Activated CD8-positive, alpha-beta T cell treated with anti-CD3 and anti-CD28 coated beads, Interleukin-2, amount 10 ng/mL, durations not matched to agents 7 days and 5 days (primary cell): ENCODE data around the gene HNRNPH2. TPM values are rescaled to one million over a fixed set of nuclear protein-coding genes. Genes with fewer than 3 reads are reported as not detected.
A peak's percentile ranks its signal among the peaks of the same experiment; 100 is the strongest.

Source experiments
- ATAC-seq: fragments of 150-1000 bp; cut with Tn5 transposase; one replicate; pipeline ENCODE4 v1.10.0; 2021; ENCODE audit warnings: moderate library complexity
- CTCF ChIA-PET: fragments of 350-600 bp; sonication (Branson Sonifier 250); formaldehyde crosslinking; loops from one replicate; lab custom pipeline; 2021; ENCODE audit warnings: antibody characterized with exemption; lab: Charles Lee
- POLR2A ChIA-PET: fragments of 350-600 bp; sonication (Branson Sonifier 250); formaldehyde crosslinking; loops from one replicate; lab custom pipeline; 2021; ENCODE audit warnings: antibody characterized with exemption; lab: Charles Lee
- DNase-seq: peaks from one replicate; pipeline ENCODE4 v3.0.0-alpha.2; 2020
- H3K27ac Mint-ChIP-seq: one replicate; pipeline ENCODE4 v1.8.0; 2021; ENCODE audit warnings: mild to moderate bottlenecking, mixed read lengths
- H3K27me3 Mint-ChIP-seq: one replicate; pipeline ENCODE4 v1.8.0; 2021; ENCODE audit warnings: low read depth, mixed read lengths
- H3K36me3 Mint-ChIP-seq: one replicate; pipeline ENCODE4 v1.8.0; 2021; ENCODE audit warnings: low read depth, mixed read lengths
- H3K4me1 Mint-ChIP-seq: one replicate; pipeline ENCODE4 v1.8.0; 2021; ENCODE audit warnings: low read depth, mixed read lengths
- H3K4me3 Mint-ChIP-seq: one replicate; pipeline ENCODE4 v1.8.0; 2021; ENCODE audit warnings: mild to moderate bottlenecking, mixed read lengths
- H3K9me3 Mint-ChIP-seq: one replicate; pipeline ENCODE4 v1.8.0; 2022; ENCODE audit warnings: mixed read lengths; ENCODE audit not compliant: insufficient read depth
- total RNA-seq, 2 experiments: library from RNA; stranded (reverse); gene quantifications; one replicate each; pipeline ENCODE4 v1.2.3, GENCODE V29; 2021

HNRNPH2 gene
- total RNA-seq, 2 experiments from 2014 or later = 41.6 to 44.1 TPM

DNA sequence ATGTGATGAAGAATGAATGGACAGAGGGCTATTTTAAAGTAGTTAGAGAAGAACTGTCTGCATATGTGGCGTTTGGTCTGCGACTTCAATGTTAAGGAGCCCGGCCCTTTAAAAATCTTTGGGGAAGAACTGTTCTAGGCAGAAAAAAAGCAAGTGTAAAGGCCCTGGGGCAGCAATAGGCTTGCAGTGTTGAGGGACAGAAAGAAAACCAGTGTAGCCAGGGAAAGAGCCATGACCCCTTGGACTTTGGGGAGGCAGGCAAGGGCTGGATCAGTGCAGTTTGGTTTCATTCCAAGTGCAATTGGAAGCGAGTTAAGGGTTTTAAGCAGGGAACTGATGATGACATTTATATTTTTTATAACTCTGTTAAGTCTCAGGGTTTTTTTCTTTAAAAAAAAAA, 8.2 kb upstream of the HNRNPH2 start:
- ATAC-seq = no peak
- POLR2A ChIA-PET = interaction anchor here (2.1 kb wide), 1 partner anchor 9 kb away, joined by 6 read pairs; the partner anchor contains the start of gene RPL36A
- CTCF ChIA-PET = no interaction called here
- H3K27ac Mint-ChIP-seq = no peak overlapping the region
- DNase-seq = no peak
- peaks cover 6% of the 10 kb centered on the region for H3K4me1 Mint-ChIP-seq
- H3K9me3 Mint-ChIP-seq = no peaks in the 10 kb centered on the region
- H3K36me3 Mint-ChIP-seq = peaks cover 34% of the 10 kb centered on the region
- H3K27me3 Mint-ChIP-seq = no peaks in the 10 kb centered on the region
- H3K4me3 Mint-ChIP-seq = no peak overlapping the region

DNA sequence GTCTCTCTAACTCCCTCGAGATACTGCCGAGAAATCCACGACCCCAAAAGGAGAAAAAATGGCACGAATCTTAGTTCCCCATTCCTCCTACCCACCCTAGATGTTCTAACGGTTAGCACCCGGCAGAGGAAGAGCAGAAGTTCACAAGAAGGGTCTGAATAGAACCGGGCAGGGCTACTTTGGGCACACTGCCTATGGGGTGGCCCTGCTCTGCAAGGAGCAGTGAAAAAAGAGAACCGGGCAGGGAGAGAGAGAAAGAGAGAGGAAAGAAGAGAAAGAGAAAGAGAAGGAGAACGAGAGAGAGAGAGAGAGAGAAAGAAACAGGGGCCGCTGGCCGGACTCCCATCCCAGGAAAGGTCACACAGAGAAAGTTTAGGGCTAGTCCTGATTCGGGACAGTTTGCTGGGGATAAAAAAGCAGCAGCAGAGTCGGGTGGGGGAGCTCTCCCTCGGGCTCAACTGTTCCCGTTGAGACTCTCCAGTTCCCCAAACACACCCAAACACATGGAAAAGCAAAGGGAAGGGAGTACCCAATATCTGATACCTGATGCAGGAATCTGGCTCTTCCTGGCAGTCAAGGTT, 765 bp upstream of the HNRNPH2 start:
- DNase-seq (no peak), ATAC-seq (peak; percentile 0)
- Mint-ChIP-seq H3K9me3 (no peaks in the 10 kb centered on the region), H3K27ac (peak overlapping the region; percentile 99), H3K4me1 (peaks cover 25% of the 10 kb centered on the region), H3K27me3 (no peaks in the 10 kb centered on the region), H3K4me3 (peak overlapping the region; percentile 91), H3K36me3 (peaks cover 24% of the 10 kb centered on the region)
- ChIA-PET CTCF (interaction anchor here (1.0 kb wide), 1 partner anchor 16 kb away, joined by 3 read pairs; the partner anchor contains the start of gene RPL36A), POLR2A (interaction anchor here (0.6 to 1.3 kb wide), 4 partner anchors 9 to 357 kb away, joined by 3 to 7 read pairs (median 4); partner anchors contain the start of gene RPL36A)

DNA sequence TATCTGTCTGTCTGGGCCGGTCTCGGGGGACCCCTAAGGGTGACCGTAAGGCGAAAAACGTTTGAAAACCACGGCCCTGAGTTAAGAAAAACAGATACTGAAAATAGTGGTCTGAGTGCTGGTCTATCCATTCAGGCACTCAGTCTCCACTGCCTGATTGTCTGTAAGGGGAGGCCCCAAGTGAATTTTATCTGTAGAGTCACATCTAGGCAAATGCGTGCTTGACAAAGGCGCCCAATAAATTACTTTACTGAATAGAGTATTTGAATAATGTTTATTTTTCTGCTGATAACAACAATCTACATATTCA, 465 bp downstream of the HNRNPH2 start:
- H3K4me1 Mint-ChIP-seq = peaks cover 34% of the 10 kb centered on the region
- H3K36me3 Mint-ChIP-seq = peaks cover 29% of the 10 kb centered on the region
- H3K4me3 Mint-ChIP-seq = peak overlapping the region; percentile 91
- no peak for ATAC-seq
- DNase-seq = no peak
- CTCF ChIA-PET = no interaction called here
- H3K27me3 Mint-ChIP-seq = no peaks in the 10 kb centered on the region
- no peaks in the 10 kb centered on the region for H3K9me3 Mint-ChIP-seq
- POLR2A ChIA-PET = no interaction called here
- H3K27ac Mint-ChIP-seq = peak overlapping the region; percentile 99

DNA sequence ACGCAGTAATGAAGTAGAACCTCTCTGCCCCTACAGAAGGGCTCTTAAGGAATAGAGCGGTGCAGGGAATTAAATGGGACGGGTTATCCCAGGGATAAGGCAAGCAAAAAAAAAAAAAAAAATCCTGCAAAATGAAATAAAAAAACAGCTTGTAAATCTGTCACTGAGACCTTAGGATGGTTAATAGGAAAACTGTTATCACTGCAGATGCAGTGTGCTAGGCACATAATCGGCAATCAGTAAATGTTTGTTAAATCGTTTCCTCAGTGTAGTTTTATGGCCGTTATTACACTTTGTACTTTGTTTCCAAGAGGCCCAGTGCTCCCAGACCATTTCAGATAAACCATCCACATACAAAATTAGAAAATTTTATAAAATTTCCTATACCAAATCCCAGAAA, 1.0 kb downstream of the HNRNPH2 start:
- peaks cover 32% of the 10 kb centered on the region for H3K4me1 Mint-ChIP-seq

DNA sequence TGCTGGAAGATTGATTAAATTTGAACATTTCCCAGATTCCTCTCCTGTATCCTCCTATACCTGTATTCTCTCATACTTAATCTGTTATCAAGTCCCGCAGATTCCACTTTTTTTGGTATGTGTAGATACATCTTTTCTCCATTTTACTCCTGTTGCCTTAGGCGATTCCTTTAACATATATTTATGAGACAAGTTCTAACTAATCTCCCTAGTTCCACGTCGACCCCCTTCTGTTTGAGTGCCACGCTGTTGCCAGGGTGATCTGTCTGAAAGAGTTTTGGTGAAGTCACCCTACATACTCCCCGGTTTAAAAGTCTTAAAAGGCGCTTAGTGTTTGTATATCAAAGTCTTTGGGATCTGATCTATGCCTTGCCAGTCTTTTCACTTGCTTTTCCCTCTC, 2.4 kb downstream of the HNRNPH2 start:
- Mint-ChIP-seq H3K27ac (peak overlapping the region; percentile 60), H3K4me3 (peak overlapping the region; percentile 55), H3K4me1 (peaks cover 35% of the 10 kb centered on the region), H3K9me3 (no peaks in the 10 kb centered on the region), H3K27me3 (no peaks in the 10 kb centered on the region), H3K36me3 (peaks cover 25% of the 10 kb centered on the region)
- DNase-seq (no peak), ATAC-seq (no peak)
- ChIA-PET CTCF (no interaction called here), POLR2A (no interaction called here)

More for the DNA sequence above, 1.0 kb downstream of the HNRNPH2 start:
- ATAC-seq = no peak
- H3K27ac Mint-ChIP-seq = peak overlapping the region; percentile 66
- H3K27me3 Mint-ChIP-seq = no peaks in the 10 kb centered on the region
- no peak for DNase-seq
- peak overlapping the region; percentile 91 for H3K4me3 Mint-ChIP-seq
- ChIA-PET CTCF (no interaction called here), POLR2A (no interaction called here)
- peaks cover 26% of the 10 kb centered on the region for H3K36me3 Mint-ChIP-seq
- H3K9me3 Mint-ChIP-seq = no peaks in the 10 kb centered on the region

DNA sequence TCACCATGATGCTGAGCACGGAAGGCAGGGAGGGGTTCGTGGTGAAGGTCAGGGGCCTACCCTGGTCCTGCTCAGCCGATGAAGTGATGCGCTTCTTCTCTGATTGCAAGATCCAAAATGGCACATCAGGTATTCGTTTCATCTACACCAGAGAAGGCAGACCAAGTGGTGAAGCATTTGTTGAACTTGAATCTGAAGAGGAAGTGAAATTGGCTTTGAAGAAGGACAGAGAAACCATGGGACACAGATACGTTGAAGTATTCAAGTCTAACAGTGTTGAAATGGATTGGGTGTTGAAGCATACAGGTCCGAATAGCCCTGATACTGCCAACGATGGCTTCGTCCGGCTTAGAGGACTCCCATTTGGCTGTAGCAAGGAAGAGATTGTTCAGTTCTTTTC, 4.0 kb downstream of the HNRNPH2 start:
- H3K27ac Mint-ChIP-seq = no peak overlapping the region
- peaks cover 33% of the 10 kb centered on the region for H3K4me1 Mint-ChIP-seq
- DNase-seq (no peak), ATAC-seq (no peak)
- no peak overlapping the region for H3K4me3 Mint-ChIP-seq
- ChIA-PET POLR2A (no interaction called here), CTCF (no interaction called here)
- H3K9me3 Mint-ChIP-seq = no peaks in the 10 kb centered on the region
- H3K27me3 Mint-ChIP-seq = no peaks in the 10 kb centered on the region
- peaks cover 22% of the 10 kb centered on the region for H3K36me3 Mint-ChIP-seq

DNA sequence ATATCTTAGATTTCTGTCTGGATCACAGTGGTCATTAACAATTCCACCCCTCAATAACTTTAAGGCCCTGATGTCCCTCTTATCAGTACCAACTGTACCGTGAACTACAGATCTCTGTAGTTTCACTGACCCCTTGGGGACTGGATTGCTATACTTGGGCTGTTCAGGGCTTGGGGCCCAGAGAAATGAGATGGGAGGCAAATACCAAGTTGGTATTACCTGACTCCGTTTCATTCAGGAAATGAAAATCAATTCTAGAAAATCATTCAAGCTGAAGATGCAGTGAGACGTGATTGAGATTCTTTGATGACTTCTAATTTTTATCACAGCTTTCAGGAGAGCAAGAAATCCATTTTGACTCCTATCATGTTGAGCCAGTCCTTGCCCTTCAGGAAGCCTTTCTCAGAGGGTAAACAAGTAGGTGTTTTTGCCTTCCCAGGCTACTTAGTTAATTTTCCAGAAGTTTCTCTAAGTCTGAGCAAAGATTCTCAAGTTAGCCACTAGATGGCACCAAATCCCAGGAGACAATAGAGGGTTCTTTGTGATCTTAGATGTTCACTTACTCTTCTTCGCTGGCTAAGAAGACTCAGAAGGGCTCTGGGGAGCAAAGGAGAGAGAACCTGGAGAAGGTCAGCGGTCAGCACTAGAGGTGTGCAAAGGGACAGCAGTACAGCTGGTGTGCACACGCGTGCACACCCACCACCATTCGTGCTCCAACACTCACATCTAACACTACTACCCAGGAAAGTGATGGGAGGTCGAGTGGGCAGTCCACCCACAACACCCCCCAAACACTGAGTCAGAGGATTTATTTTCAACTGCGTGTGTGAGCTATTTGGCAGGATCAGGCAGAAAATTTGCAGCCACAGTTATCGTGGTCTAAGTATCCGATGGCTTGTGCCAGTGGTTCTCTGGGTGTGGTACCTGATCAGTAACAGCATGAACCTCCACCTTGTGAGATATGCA, 7.4 kb downstream of the HNRNPH2 start:
- Mint-ChIP-seq H3K4me1 (peaks cover 40% of the 10 kb centered on the region), H3K36me3 (peaks cover 22% of the 10 kb centered on the region), H3K4me3 (no peak overlapping the region), H3K9me3 (no peaks in the 10 kb centered on the region), H3K27ac (peak overlapping the region; percentile 20), H3K27me3 (no peaks in the 10 kb centered on the region)
- DNase-seq = peak; percentile 56
- ChIA-PET POLR2A (interaction anchor here (0.5 kb wide), 1 partner anchor 290 kb away, joined by 3 read pairs; no protein-coding TSS in a partner anchor), CTCF (interaction anchor here (0.8 to 2.6 kb wide), 8 partner anchors 11 to 376 kb away, joined by 3 to 15 read pairs (median 4); partner anchors contain the start of gene RPL36A)
- ATAC-seq = peak; percentile 37

DNA sequence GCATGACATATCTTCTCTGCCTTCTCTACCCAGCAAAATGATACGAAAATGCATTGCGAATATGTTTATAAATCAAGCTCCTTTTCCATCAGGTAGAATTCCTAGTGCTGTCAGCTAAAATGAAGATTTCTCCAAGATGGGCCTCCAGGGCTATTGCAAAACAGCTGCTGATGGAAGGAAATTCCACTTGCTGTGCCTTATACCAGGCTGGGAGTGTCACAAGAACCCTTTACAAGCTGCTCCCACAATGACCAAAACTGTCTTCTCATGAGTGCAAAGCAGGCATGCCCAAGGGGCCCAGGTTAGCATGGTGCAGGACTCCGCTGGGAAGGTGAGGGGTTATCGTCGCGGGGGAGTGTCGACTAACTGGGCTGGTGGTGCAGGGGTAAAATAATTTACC, 8.7 kb downstream of the HNRNPH2 start:
- H3K9me3 Mint-ChIP-seq = no peaks in the 10 kb centered on the region
- peak overlapping the region; percentile 34 for H3K27ac Mint-ChIP-seq
- no peak overlapping the region for H3K4me3 Mint-ChIP-seq
- no peak for ATAC-seq
- CTCF ChIA-PET = interaction anchor here (1.5 to 2.6 kb wide), 2 partner anchors 10 to 342 kb away, joined by 3 to 15 read pairs; no protein-coding TSS in a partner anchor
- POLR2A ChIA-PET = interaction anchor here (1.0 to 1.2 kb wide), 2 partner anchors 10 to 515 kb away, joined by 3 to 5 read pairs; partner anchors contain the start of gene ZMAT1
- H3K4me1 Mint-ChIP-seq = peaks cover 35% of the 10 kb centered on the region
- DNase-seq = no peak
- H3K27me3 Mint-ChIP-seq = no peaks in the 10 kb centered on the region
- H3K36me3 Mint-ChIP-seq = peaks cover 18% of the 10 kb centered on the region

DNA sequence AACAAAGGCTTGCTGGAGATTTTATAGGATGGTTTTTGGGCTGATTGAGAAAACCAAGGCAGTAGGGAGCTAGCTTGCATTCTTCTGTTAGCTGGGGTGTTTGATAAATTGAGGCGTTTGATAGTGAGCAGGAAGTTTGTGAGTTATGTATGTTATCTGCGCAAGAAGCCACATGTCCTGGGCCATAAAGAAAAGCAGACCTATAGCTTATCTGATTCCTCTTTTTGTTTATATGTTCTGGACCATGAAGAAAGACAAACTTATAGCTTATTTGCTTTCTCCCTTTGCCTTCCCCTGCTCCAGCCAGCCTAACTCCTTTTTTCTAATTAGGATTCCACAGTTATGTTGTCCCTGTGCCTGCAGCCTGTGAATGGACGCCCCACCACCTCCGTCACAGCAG, 9.2 kb downstream of the HNRNPH2 start:
- no peaks in the 10 kb centered on the region for H3K9me3 Mint-ChIP-seq
- peak overlapping the region; percentile 78 for H3K4me3 Mint-ChIP-seq
- ATAC-seq (no peak), DNase-seq (no peak)
- POLR2A ChIA-PET = interaction anchor here (1.0 to 1.2 kb wide), 3 partner anchors 10 to 515 kb away, joined by 3 to 5 read pairs (median 4); partner anchors contain the start of gene ZMAT1
- H3K4me1 Mint-ChIP-seq = peaks cover 33% of the 10 kb centered on the region
- CTCF ChIA-PET = interaction anchor here (1.5 to 2.6 kb wide), 2 partner anchors 10 to 341 kb away, joined by 3 to 15 read pairs; no protein-coding TSS in a partner anchor
- H3K36me3 Mint-ChIP-seq = peaks cover 13% of the 10 kb centered on the region
- H3K27ac Mint-ChIP-seq = peak overlapping the region; percentile 34
- H3K27me3 Mint-ChIP-seq = no peaks in the 10 kb centered on the region

DNA sequence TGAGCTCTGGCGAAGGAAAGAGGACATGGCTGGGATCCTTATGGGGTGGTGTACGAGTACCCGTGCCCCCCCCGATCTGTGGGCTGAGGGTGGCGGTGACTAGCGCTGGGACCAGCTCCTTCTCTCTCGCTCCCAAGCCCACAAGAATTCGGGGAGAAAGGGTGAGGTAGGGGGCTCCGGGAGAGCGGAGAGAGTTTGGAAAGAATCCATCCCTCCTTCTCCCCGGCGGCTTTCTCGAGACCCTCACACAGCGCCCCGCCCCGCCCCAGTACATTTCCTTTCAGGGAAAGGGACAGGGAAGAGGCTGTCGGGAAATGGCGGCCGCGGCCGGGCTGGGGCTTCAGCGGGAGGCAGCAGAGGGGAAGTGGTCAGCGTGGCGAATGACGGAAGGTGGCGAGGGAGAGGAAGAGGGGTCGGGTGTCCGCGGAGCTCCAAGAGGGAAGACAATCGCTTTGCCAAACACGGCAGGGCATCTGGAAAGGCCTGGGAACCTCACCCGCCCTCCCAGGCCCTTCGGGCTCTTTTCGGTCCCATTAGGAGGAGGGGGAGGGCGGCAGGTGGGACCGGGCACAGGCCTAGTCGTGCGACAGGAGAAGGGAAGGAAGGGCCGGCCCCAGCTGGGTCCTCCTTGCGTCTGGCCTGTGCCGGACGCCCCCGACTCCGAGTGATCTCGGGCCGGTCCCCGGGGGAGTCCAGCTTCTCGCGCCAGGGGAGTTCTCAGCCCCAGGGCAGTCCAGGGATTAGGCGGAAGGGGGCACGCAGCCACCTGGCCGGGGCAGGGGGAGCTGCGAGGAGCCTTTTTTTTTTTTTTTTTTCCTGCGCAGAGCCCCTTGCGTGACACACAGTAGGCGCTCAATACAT, 10.2 kb downstream of the HNRNPH2 start:
- Mint-ChIP-seq H3K27ac (peak overlapping the region; percentile 92), H3K4me1 (peaks cover 24% of the 10 kb centered on the region), H3K9me3 (no peaks in the 10 kb centered on the region), H3K27me3 (no peaks in the 10 kb centered on the region), H3K4me3 (peak overlapping the region; percentile 78), H3K36me3 (peaks cover 4% of the 10 kb centered on the region)
- ChIA-PET POLR2A (interaction anchor here (1.1 to 1.5 kb wide), 6 partner anchors 8 to 513 kb away, joined by 3 to 7 read pairs (median 4); partner anchors contain the start of genes GLA, HNRNPH2, RPL36A and ZMAT1), CTCF (interaction anchor here (0.6 to 1.0 kb wide), 4 partner anchors 174 to 649 kb away, joined by 3 read pairs; partner anchors contain the start of gene ARMCX6)
- ATAC-seq (peak; percentile 73), DNase-seq (peak; percentile 43)

DNA sequence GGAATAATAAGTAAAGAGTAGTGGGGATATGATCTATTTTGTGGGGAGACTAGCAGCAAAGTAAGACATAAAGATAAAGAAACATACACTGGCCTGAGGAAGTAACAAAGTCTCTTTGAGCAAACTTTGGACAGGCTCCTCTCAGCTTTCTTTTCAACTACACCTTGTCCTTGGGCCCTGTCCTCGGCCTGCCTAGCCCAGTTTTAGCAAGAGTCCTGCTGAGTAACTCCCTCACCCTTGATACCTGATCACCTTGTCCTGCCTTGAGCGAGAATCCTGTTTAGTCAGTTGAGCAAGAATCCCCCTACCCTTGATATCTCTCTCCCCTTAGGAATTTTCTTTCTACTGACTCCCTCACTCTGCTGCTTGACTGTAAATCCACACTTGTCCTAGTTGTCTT, 11.5 kb downstream of the HNRNPH2 start:
- ATAC-seq (no peak), DNase-seq (no peak)
- Mint-ChIP-seq H3K4me1 (peaks cover 24% of the 10 kb centered on the region), H3K4me3 (no peak overlapping the region), H3K27ac (no peak overlapping the region), H3K9me3 (no peaks in the 10 kb centered on the region), H3K36me3 (peaks cover 4% of the 10 kb centered on the region), H3K27me3 (no peaks in the 10 kb centered on the region)
- POLR2A ChIA-PET = no interaction called here
- CTCF ChIA-PET = no interaction called here
